ENCODE measurements around the gene CYP2W1. TPM values are rescaled to one million over a fixed set of nuclear protein-coding genes. Genes with fewer than 3 reads are reported as not detected.

CYP2W1 gene
- total RNA-seq, 8 experiments from 2014 or later = 0.05 to 0.77 (median 0.51) TPM; not detected in 1

GRCh38 chr7:1013581-1013980 lies 30.6 kb downstream of the CYP2W1 start:
- Histone ChIP-seq H3K4me3 (no peak overlapping the region), H3K27ac (no peak overlapping the region), H3K4me1 (replicated peaks in 1 of 2) (peaks cover 6 to 16% of the 10 kb centered on the region in 2 donors)
- WGBS, 10 experiments = 40 to 93% (median 84%) methylated on average over 1 to 3 of the region's 11 CpGs; no CpG with 5 or more reads in 7 of the 10 experiments
- ATAC-seq (replicated peaks in 6 of 8) = no peak
- in situ Hi-C loops (cut with MboI; ENCODE audit: low pct_unique_long_range_greater_than_20kb in 2 of 9, low sequenced_read_pairs in 9 of 9, unreplicated experiment in 9 of 9) = no loop called here

DNA sequence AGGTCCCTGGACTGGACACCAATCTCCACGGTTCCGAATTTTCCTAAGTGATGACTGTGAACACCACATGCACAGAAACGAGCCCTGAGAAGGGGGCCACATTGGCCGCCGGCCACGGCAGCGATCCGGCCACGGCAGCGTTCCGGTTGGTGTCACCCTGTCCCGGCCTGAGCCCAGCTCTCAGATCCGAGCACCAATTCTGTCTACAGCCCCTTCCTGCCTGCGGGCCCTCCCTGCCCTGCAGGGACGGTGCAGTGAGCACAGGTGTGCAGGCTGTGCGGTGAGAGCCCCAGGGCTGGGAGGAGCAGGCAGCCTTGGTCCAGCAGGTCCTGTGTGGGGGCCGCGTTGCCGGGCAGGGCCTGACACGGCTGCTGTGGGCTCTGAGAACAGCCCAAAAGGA lies 31.7 kb downstream of the CYP2W1 start:
- in situ Hi-C loops (cut with MboI; ENCODE audit: low pct_unique_long_range_greater_than_20kb in 2 of 9, low sequenced_read_pairs in 9 of 9, unreplicated experiment in 9 of 9) = no loop called here
- Histone ChIP-seq H3K4me3 (no peak overlapping the region), H3K4me1 (replicated peaks in 1 of 2) (peaks cover 6 to 16% of the 10 kb centered on the region in 2 donors), H3K27ac (no peak overlapping the region)
- no peak for ATAC-seq (replicated peaks in 6 of 8)
- 89 to 100% (median 100%) methylated on average over 2 to 7 of the region's 20 CpGs; no CpG with 5 or more reads in 7 of the 10 experiments for WGBS, 10 experiments

GRCh38 chr7:1015196-1016121 lies 32.5 kb downstream of the CYP2W1 start:
- Histone ChIP-seq H3K27ac (peak overlapping the region in 1 of 2 donors; percentile 37), H3K4me1 (replicated peaks in 1 of 2) (peaks cover 6 to 11% of the 10 kb centered on the region in 2 donors), H3K4me3 (no peak overlapping the region)
- peak in 5 of 8 experiments; percentile 43 to 66 (median 55) for ATAC-seq (replicated peaks in 6 of 8)
- whole genome bisulfite sequencing, 10 experiments = 72 to 100% (median 90%) methylated on average over 1 to 5 of the region's 28 CpGs; no CpG with 5 or more reads in 4 of the 10 experiments
- in situ Hi-C loops (cut with MboI; ENCODE audit: low pct_unique_long_range_greater_than_20kb in 2 of 9, low sequenced_read_pairs in 9 of 9, unreplicated experiment in 9 of 9) = no loop called here

DNA sequence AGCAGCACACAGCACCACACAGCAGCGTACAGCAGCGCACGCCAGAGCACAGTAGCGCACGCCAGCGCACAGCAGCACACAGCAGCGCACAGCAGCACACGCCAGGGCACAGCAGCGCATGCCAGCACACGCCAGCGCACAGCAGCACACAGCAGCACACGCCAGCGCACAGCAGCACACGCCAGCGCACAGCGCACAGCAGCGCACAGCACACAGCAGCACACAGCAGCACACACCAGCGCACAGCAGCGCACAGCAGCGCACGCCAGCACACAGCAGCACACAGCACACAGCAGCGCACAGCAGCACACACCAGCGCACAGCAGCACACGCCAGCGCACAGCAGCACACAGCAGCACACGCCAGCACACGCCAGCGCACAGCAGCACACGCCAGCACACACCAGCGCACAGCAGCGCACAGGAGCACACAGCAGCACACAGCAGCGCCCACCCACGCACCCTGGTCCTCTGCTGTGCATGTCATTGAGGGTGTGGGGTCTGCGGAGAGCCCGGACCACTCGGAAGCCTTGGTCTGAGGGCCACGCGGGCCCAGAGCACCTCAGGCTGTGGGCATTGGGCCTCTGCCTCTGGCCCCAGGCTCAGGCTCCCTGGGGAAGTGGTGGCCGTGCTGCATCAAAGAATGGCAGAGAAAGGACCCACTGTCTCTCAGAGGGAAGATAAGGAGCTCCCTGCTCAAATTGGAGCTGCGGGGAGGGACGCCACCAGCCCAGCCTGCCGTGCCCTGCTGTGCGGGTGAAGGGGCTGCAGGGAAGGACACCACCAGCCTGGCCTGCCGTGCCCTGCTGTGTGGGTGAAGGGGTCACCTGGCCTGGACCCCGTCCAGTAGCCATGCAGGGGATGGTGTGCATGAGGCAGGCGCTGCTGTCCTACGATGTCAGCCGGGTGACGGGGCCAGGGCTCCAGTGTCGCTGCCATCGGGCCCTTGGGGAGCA lies 33.9 kb downstream of the CYP2W1 start:
- 82 to 100% (median 90%) methylated on average over 2 to 5 of the region's 51 CpGs; no CpG with 5 or more reads in 5 of the 10 experiments for WGBS, 10 experiments
- in situ Hi-C loops (cut with MboI; ENCODE audit: low pct_unique_long_range_greater_than_20kb in 2 of 9, low sequenced_read_pairs in 9 of 9, unreplicated experiment in 9 of 9) = no loop called here

DNA sequence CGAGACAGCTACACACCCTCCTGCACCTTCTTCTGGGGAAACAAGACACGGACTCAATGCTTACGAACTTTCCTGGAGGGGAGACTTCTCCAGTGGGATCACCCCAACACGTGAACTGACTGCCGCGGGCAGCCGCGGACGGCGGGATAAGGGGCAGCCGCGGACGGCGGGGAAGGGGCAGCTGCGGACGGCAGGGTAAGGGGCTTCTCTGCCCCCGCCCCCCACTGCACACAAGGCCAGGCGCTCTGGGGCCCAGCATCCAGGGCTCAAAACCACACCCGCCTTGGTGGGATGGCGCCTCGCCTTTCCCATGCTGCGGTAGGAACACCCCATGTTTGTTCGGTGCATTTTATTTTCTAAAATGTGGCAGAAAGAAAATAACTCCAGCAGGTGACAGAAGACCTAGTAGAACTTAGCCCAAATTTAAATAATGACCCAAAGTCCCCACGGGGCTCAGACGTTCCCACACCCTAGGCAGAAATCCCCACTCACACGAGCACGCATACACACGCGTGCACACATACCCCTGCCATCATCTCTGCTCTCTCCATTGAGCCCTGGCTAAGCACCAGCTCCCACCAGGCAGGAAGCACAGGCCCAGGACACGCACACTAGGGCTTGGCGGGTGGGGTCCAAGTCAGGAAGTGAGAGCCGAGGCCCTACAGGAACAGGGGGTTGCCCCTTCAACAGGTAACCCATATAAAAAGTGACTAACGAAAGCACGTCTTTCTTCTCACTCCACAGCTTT lies 34.8 kb downstream of the CYP2W1 start:
- Histone ChIP-seq H3K27ac (no peak overlapping the region), H3K4me3 (no peak overlapping the region), H3K4me1 (replicated peaks in 1 of 2) (peaks cover 4 to 7% of the 10 kb centered on the region in 2 donors)
- ATAC-seq (replicated peaks in 6 of 8) = no peak
- in situ Hi-C loops (cut with MboI; ENCODE audit: low pct_unique_long_range_greater_than_20kb in 2 of 9, low sequenced_read_pairs in 9 of 9, unreplicated experiment in 9 of 9) = no loop called here
- 40 to 100% (median 92%) methylated on average over 1 to 13 of the region's 34 CpGs; no CpG with 5 or more reads in 4 of the 10 experiments for WGBS, 10 experiments

More for the DNA sequence above, 33.9 kb downstream of the CYP2W1 start:
- Histone ChIP-seq H3K4me1 (replicated peaks in 1 of 2) (peaks cover 4 to 7% of the 10 kb centered on the region in 2 donors), H3K4me3 (no peak overlapping the region), H3K27ac (no peak overlapping the region)
- ATAC-seq (replicated peaks in 6 of 8) = no peak

DNA sequence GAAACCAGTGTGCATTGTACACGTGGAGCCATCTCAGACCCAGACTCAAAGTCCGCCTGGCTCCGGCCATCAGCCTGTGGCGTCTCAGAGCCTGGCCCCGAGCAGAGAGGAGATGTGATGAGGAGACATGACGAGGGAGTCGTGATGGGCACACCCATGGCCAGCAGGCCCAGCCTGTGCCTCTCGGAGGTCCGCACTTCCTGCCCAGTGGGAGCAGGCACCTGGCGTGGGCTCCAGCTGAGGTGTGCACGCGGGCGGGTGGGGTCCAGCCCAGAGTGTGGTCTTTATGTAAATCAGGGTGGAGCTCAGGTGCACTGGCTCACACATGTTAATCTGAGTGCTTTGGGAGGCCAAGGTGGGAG lies 35.3 kb downstream of the CYP2W1 start:
- in situ Hi-C loops (cut with MboI; ENCODE audit: low pct_unique_long_range_greater_than_20kb in 2 of 9, low sequenced_read_pairs in 9 of 9, unreplicated experiment in 9 of 9) = no loop called here
- peaks cover 4 to 7% of the 10 kb centered on the region in 2 donors for H3K4me1 ChIP-seq (replicated peaks in 1 of 2)
- ATAC-seq (replicated peaks in 6 of 8) = no peak
- no peak overlapping the region for H3K4me3 ChIP-seq
- no peak overlapping the region for H3K27ac ChIP-seq
- WGBS, 10 experiments = 89 to 100% (median 95%) methylated on average over 2 to 8 of the region's 13 CpGs; no CpG with 5 or more reads in 6 of the 10 experiments

- Histone ChIP-seq H3K4me3 (no peak overlapping the region), H3K27ac (no peak overlapping the region), H3K4me1 (replicated peaks in 1 of 2) (peaks cover 4 to 5% of the 10 kb centered on the region in 2 donors)
- 89 to 100% (median 97%) methylated on average over 1 to 3 of the region's 14 CpGs; no CpG with 5 or more reads in 6 of the 10 experiments for WGBS, 10 experiments
- no peak for ATAC-seq (replicated peaks in 6 of 8)
- in situ Hi-C loops (cut with MboI; ENCODE audit: low pct_unique_long_range_greater_than_20kb in 2 of 9, low sequenced_read_pairs in 9 of 9, unreplicated experiment in 9 of 9) = no loop called here
Measured at GRCh38 chr7:1019255-1019785, 36.3 kb downstream of the CYP2W1 start.

DNA sequence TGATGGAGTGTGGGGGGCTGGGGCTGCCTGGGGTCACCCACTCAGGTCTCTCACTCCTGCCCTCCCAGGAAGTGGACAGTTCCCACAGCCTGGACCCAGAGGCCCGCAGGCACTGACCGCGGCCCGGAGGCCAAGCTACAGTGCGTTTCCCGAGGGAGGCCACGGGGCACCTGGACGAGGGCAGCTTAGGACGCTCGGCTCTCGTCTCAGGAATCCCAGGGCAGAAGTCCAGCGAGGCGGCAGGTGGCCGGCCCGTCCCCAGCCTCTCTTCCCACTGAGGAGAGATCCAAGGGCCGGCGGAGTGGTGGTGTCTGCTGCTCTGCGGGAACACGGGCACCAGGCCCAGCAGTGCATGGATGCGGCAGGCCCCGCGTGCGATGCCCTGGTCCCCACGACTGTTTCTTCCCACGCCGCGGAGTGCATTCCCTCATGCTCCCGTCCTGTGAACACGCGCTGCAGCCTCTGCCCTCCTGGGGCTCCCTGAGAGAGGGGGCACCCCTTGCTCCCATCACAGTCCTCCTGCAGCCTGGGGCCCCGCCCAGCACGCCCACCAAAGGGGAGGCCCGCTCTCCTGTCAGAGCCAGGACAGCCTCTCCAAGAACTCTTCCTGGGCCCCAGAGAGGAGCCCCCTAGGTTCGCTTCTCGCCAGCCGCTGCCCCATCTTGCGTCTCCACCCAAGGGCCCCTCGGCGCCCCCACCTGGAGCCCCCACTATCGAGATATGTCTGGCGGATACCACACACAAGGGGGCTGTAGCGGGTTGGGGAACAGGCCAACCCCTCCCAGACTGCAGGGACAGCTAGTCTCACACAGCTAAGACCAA lies 37.0 kb downstream of the CYP2W1 start:
- H3K27ac ChIP-seq = no peak overlapping the region
- in situ Hi-C loops (cut with MboI; ENCODE audit: low pct_unique_long_range_greater_than_20kb in 2 of 9, low sequenced_read_pairs in 9 of 9, unreplicated experiment in 9 of 9) = no loop called here

DNA sequence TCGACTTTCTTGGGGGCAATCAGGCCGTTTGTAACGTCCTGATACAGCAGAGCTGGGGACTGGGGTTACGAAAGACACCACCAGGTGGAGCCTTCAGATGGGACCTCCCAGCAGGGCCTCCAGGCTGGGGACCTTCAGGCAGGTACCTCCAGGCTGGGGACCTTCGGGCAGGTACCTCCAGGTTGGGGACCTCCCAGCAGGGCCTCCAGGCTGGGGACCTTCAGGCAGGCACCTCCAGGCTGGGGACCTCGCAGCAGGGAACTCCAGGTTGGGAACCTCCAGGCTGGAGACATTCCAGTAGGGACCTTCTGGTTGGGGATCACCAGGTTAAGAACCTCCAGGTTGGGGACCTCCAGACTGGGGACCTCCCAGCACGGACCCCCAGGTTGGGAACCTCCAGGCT lies 37.9 kb downstream of the CYP2W1 start:
- ATAC-seq (replicated peaks in 6 of 8) = peak in 1 of 8 experiments; percentile 9
- Histone ChIP-seq H3K27ac (no peak overlapping the region), H3K4me1 (replicated peaks in 1 of 2) (peaks cover 3 to 11% of the 10 kb centered on the region in 2 donors), H3K4me3 (no peak overlapping the region)
- WGBS, 10 experiments = 80 to 100% (median 100%) methylated on average over 1 of the region's 7 CpGs; no CpG with 5 or more reads in 6 of the 10 experiments
- in situ Hi-C loops (cut with MboI; ENCODE audit: low pct_unique_long_range_greater_than_20kb in 2 of 9, low sequenced_read_pairs in 9 of 9, unreplicated experiment in 9 of 9) = no loop called here

More for the DNA sequence above, 37.0 kb downstream of the CYP2W1 start:
- Histone ChIP-seq H3K4me1 (replicated peaks in 1 of 2) (peaks cover 5 to 10% of the 10 kb centered on the region in 2 donors), H3K4me3 (no peak overlapping the region)
- 90 to 97% methylated on average over 2 to 13 of the region's 42 CpGs; no CpG with 5 or more reads in 8 of the 10 experiments for WGBS, 10 experiments
- no peak for ATAC-seq (replicated peaks in 6 of 8)

DNA sequence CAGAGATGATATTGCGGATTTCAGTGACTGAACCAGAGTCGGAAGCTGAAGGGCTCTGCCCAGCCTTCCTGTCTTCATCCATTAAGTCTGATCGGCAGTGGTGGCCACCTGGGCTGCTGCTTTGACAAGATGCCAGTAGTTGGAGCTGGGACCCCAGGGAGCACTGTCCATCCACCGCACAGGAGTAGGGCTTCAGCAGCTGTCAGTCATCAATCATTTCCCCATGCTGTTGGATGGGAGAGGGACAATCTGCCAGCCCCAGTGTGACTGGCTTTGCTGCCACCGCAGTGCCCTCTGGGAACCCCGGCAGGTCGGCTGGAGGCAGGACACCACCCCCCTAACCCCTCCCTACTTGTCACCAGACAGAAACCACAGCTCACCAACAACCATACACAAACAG lies 38.4 kb downstream of the CYP2W1 start:
- H3K4me3 ChIP-seq = no peak overlapping the region
- H3K27ac ChIP-seq = no peak overlapping the region
- no peak for ATAC-seq (replicated peaks in 6 of 8)
- 80 to 100% (median 92%) methylated on average over 1 to 3 of the region's 7 CpGs; no CpG with 5 or more reads in 6 of the 10 experiments for WGBS, 10 experiments
- in situ Hi-C loops (cut with MboI; ENCODE audit: low pct_unique_long_range_greater_than_20kb in 2 of 9, low sequenced_read_pairs in 9 of 9, unreplicated experiment in 9 of 9) = no loop called here
- peaks cover 9 to 16% of the 10 kb centered on the region in 2 donors for H3K4me1 ChIP-seq (replicated peaks in 1 of 2)

- 85 to 95% methylated on average over 4 to 11 of the region's 25 CpGs; no CpG with 5 or more reads in 8 of the 10 experiments for WGBS, 10 experiments
- peaks cover 14 to 21% of the 10 kb centered on the region in 2 donors for H3K4me1 ChIP-seq (replicated peaks in 1 of 2)
Measured at GRCh38 chr7:1021931-1022330, 39.0 kb downstream of the CYP2W1 start.

More at GRCh38 chr7:1021931-1022330, 39.0 kb downstream of the CYP2W1 start:
- Histone ChIP-seq H3K27ac (no peak overlapping the region), H3K4me3 (no peak overlapping the region)
- ATAC-seq (replicated peaks in 6 of 8) = no peak
- in situ Hi-C loops (cut with MboI; ENCODE audit: low pct_unique_long_range_greater_than_20kb in 2 of 9, low sequenced_read_pairs in 9 of 9, unreplicated experiment in 9 of 9) = no loop called here

Data from motor neuron (in vitro differentiated cells).